IMR-90 (cell line): Measurements from ENCODE around the gene FCHO1. TPM values are rescaled to one million over a fixed set of nuclear protein-coding genes. Genes with fewer than 3 reads are reported as not detected.
"Not testable (repeated sequence)": the region's sequence is repeated elsewhere in the genome, so short reads cannot be mapped to it uniquely, and the experiment has no call there.

Experiments
- ATAC-seq: fragments of 200-7000 bp; cut with Tn5 transposase; 2 replicates; pipeline ENCODE4 v1.9.1; 2020; ENCODE audit warnings: low read depth, mild to moderate bottlenecking, moderate library complexity
- BruUV-seq: library from RNA; stranded (reverse); fragments of 400-500 nt; replicated peaks from 2 replicates; lab custom pipeline; 2021; lab: Mats Ljungman, UMichigan
- CTCF ChIA-PET: fragments of 300-600 bp; formaldehyde crosslinking; extraction: SDS; loops from one replicate; lab custom pipeline; 2021; ENCODE audit warnings: antibody characterized with exemption; lab: Yijun Ruan, JAX
- POLR2A ChIA-PET: fragments of 300-600 bp; sonication (Branson Sonifier 250); formaldehyde crosslinking; loops from one replicate; lab custom pipeline; 2022; ENCODE audit warnings: antibody characterized with exemption; ENCODE audit not compliant: unreplicated experiment; lab: Charles Lee
- DNase-seq: peaks from one replicate; pipeline ENCODE4 v3.0.0; 2013
- H2AFZ ChIP-seq: replicated peaks from 2 replicates; pipeline ENCODE3; 2013; ENCODE audit warnings: low read length, mild to moderate bottlenecking; ENCODE audit not compliant: poor library complexity
- H2AK5ac ChIP-seq: 2 replicates; pipeline ENCODE4 v1.6.1; 2013; ENCODE audit warnings: low read depth, low read length, inconsistent platforms
- H2AK9ac ChIP-seq: replicated peaks from 2 replicates; pipeline ENCODE3; 2013; ENCODE audit warnings: mild to moderate bottlenecking, low read depth, low read length, moderate library complexity; ENCODE audit not compliant: poor library complexity
- H2BK120ac ChIP-seq: 2 replicates; pipeline ENCODE4 v1.6.1; 2013; ENCODE audit warnings: low read depth, low read length, inconsistent platforms
- H2BK15ac ChIP-seq: 3 replicates; pipeline ENCODE4 v1.6.1; 2013; ENCODE audit warnings: low read depth, low read length, inconsistent platforms
- H2BK20ac ChIP-seq: 2 replicates; pipeline ENCODE4 v1.6.1; 2013; ENCODE audit warnings: low read depth, mild to moderate bottlenecking, inconsistent platforms, low read length, moderate library complexity
- H2BK5ac ChIP-seq: 2 replicates; pipeline ENCODE4 v1.6.1; 2013; ENCODE audit warnings: mild to moderate bottlenecking, low read depth, low read length, inconsistent platforms; ENCODE audit not compliant: poor library complexity, severe bottlenecking
- H3K14ac ChIP-seq: replicated peaks from 2 replicates; pipeline ENCODE4 v1.6.1; 2013; ENCODE audit warnings: low read depth, low read length, inconsistent platforms
- H3K18ac ChIP-seq: 2 replicates; pipeline ENCODE4 v1.6.1; 2013; ENCODE audit warnings: low read depth, low read length, control low read depth
- H3K23ac ChIP-seq: 2 replicates; pipeline ENCODE4 v1.6.1; 2013; ENCODE audit warnings: low read depth, low read length, inconsistent platforms
- H3K27ac ChIP-seq: 2 replicates; pipeline ENCODE4 v1.5.1; 2013; ENCODE audit warnings: mild to moderate bottlenecking, control low read depth, low read length; ENCODE audit not compliant: insufficient read depth
- H3K27me3 ChIP-seq: 2 replicates; pipeline ENCODE4 v1.6.1; 2013; ENCODE audit warnings: low read length; ENCODE audit not compliant: control insufficient read depth, insufficient read depth
- H3K36me3 ChIP-seq: 2 replicates; pipeline ENCODE4 v1.6.1; 2013; ENCODE audit warnings: low read length, mixed read lengths; ENCODE audit not compliant: control insufficient read depth, insufficient read depth
- H3K4ac ChIP-seq: 2 replicates; pipeline ENCODE4 v1.6.1; 2013; ENCODE audit warnings: low read depth, low read length, inconsistent platforms
- H3K4me1 ChIP-seq: 2 replicates; pipeline ENCODE4 v1.6.1; 2013; ENCODE audit warnings: low read length, mixed read lengths; ENCODE audit not compliant: control insufficient read depth, insufficient read depth
- H3K4me2 ChIP-seq: 2 replicates; pipeline ENCODE4 v1.6.1; 2013; ENCODE audit warnings: low read depth, mild to moderate bottlenecking, control low read depth, low read length, moderate library complexity
- H3K4me3 ChIP-seq: 2 replicates; pipeline ENCODE4 v1.5.1; 2013; ENCODE audit warnings: low read depth, mild to moderate bottlenecking, control low read depth, low read length, moderate library complexity; ENCODE audit not compliant: insufficient read depth
- H3K56ac ChIP-seq: 2 replicates; pipeline ENCODE4 v1.6.1; 2013; ENCODE audit warnings: low read length, inconsistent platforms; ENCODE audit not compliant: insufficient read depth; ENCODE audit errors: extremely low read depth
- H3K79me1 ChIP-seq, 2 experiments: 2 replicates each; pipeline ENCODE4 v1.6.1; 2013; ENCODE audit warnings: low read length in 2 of 2, inconsistent platforms in 1 of 2, low read depth in 1 of 2
- H3K9ac ChIP-seq: 2 replicates; pipeline ENCODE4 v1.6.1; 2013; ENCODE audit warnings: low read depth, low read length, control low read depth
- H3K9me1 ChIP-seq: 2 replicates; pipeline ENCODE4 v1.6.1; 2013; ENCODE audit warnings: low read length, inconsistent platforms; ENCODE audit not compliant: insufficient read depth
- H3K9me3 ChIP-seq: 2 replicates; pipeline ENCODE4 v1.6.1; 2013; ENCODE audit warnings: low read length; ENCODE audit not compliant: control insufficient read depth, insufficient read depth
- H4K20me1 ChIP-seq: 2 replicates; pipeline ENCODE4 v1.6.1; 2013; ENCODE audit warnings: low read length, inconsistent platforms; ENCODE audit not compliant: insufficient read depth
- H4K5ac ChIP-seq: 2 replicates; pipeline ENCODE4 v1.6.1; 2013; ENCODE audit warnings: mild to moderate bottlenecking, low read depth, low read length, control low read depth
- H4K8ac ChIP-seq, 2 experiments: 2 replicates each; pipeline ENCODE4 v1.6.1; 2013; ENCODE audit warnings: low read depth in 2 of 2, low read length in 2 of 2, control low read depth in 1 of 2, inconsistent platforms in 1 of 2
- H4K91ac ChIP-seq: 2 replicates; pipeline ENCODE4 v1.6.1; 2013; ENCODE audit warnings: low read depth, low read length, inconsistent platforms; ENCODE audit not compliant: insufficient read depth
- MAFK ChIP-seq: IDR thresholded peaks from 2 replicates; pipeline ENCODE4 v1.6.1; 2012; ENCODE audit warnings: low read depth, low read length, improper control_type of control experiment
- WGBS, 2 experiments: methylation state at CpG; one replicate each; pipeline versions ENCODE4 v1.1.5 to v1.1.7; 2013; ENCODE audit warnings: missing lambda C conversion rate in 2 of 2; ENCODE audit not compliant: insufficient read length in 1 of 2; ENCODE audit errors: extremely low coverage in 2 of 2; 5-methylcytosine and 5-hydroxymethylcytosine counted together
- dilution Hi-C: fragments of 300-500 bp; cut with HindIII; formaldehyde crosslinking; loops from one replicate; pipeline ENCODE4 v1.14.3; 2018; ENCODE audit warnings: low sequenced_read_pairs; ENCODE audit not compliant: unreplicated experiment
- in situ Hi-C: fragments of 300-500 bp; cut with MboI; formaldehyde crosslinking; loops from 3 replicates; pipeline ENCODE4 v1.14.3; 2019; ENCODE audit warnings: low sequenced_read_pairs, inconsistent platforms, mixed read lengths
- intact Hi-C: fragments of 100-400 bp; cut with micrococcal nuclease; formaldehyde crosslinking; loops from 2 replicates; pipeline ENCODE4 v1.10.0; 2022
- polyA plus RNA-seq, 3 experiments: library from polyadenylated mRNA; depleted of rRNA; stranded (reverse); fragments of >200 nt; gene quantifications; 2 replicates each; pipeline ENCODE4 v1.2.3, GENCODE V29; 2012; ENCODE audit warnings: low replicate concordance in 1 of 3
- total RNA-seq: library from RNA; depleted of rRNA; stranded (reverse); fragments of >200 nt; gene quantifications from 2 replicates; pipeline ENCODE4 v1.2.3, GENCODE V29; 2012

The FCHO1 gene
- total and polyA plus RNA-seq, 2 of the 4 experiments (the other 2 are of a cell fraction): 0.18 to 1.0 TPM

- H3K9me1 ChIP-seq: no peaks in the 10 kb centered on the region
- ATAC-seq (no peak), DNase-seq (no peak)
- H3K4me3 ChIP-seq: no peak overlapping the region
- no peaks in the 10 kb centered on the region for H3K79me1 ChIP-seq
- H2AK9ac ChIP-seq: no peak overlapping the region
- H2BK20ac ChIP-seq: no peak overlapping the region
- intact Hi-C loops: loop anchor here (10.0 kb wide), 1 partner anchor 74 kb away; the partner anchor contains the start of gene RPL18A
- no peak overlapping the region for H3K4me2 ChIP-seq
- no TSS peak for BruUV-seq
- no peak overlapping the region for H2AK5ac ChIP-seq
- no peaks in the 10 kb centered on the region for H3K9me3 ChIP-seq
- WGBS, 2 experiments: no CpG with 5 or more reads among the region's 2 CpGs
- H4K5ac ChIP-seq: no peak overlapping the region
- in situ Hi-C loops: no loop called here
- no peak overlapping the region for H3K27ac ChIP-seq
- no peak overlapping the region for H2AFZ ChIP-seq
- no peaks in the 10 kb centered on the region for H3K4me1 ChIP-seq
- ChIA-PET CTCF (no interaction called here), POLR2A (no interaction called here)
- no peak overlapping the region for H3K56ac ChIP-seq
- H4K20me1 ChIP-seq: no peaks in the 10 kb centered on the region
- H2BK15ac ChIP-seq: no peak overlapping the region
- no peak overlapping the region for H4K91ac ChIP-seq
- no peaks in the 10 kb centered on the region for H3K36me3 ChIP-seq
- no peak overlapping the region for H4K8ac ChIP-seq
- H2BK120ac ChIP-seq: no peak overlapping the region
- H3K4ac ChIP-seq: no peak overlapping the region
- dilution Hi-C loops: no loop called here
- no peak overlapping the region for H3K14ac ChIP-seq
- H3K27me3 ChIP-seq: no peaks in the 10 kb centered on the region; the same call in 1 of the 2 replicates
- no peak for TF ChIP-seq MAFK
- H3K23ac ChIP-seq: no peak overlapping the region
- no peak overlapping the region for H3K18ac ChIP-seq
- H3K9ac ChIP-seq: no peak overlapping the region
- H2BK5ac ChIP-seq: no peak overlapping the region
Measured at GRCh38 chr19:17780781-17781180, 29.5 kb downstream of the FCHO1 start.

DNA sequence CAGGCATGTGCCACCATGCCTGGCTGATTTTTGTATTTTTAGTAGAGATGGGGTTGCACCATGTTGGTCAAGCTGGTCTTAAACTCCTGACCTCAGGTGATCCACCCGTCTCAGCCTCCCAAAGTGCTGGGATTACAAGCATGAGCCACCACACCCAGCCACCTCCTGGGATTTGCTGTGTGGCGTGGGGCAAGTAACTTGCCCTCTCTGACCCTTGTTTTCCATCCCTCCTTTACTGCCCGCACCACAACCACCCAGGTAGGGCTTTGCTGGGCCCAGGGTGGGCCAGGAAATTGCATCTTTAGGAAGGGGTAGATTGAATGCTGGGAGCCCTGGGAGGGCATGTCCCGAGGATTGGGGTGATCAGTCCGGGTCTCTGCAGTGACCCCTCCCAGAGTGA is 32.4 kb downstream of the FCHO1 start:
- H3K23ac ChIP-seq, H3K9ac ChIP-seq, H3K27ac ChIP-seq, BruUV-seq, H2BK120ac ChIP-seq, H2AK9ac ChIP-seq, H4K8ac ChIP-seq, H3K79me1 ChIP-seq, H3K27me3 ChIP-seq, H4K5ac ChIP-seq, H3K18ac ChIP-seq, H2BK20ac ChIP-seq, H3K36me3 ChIP-seq, H4K20me1 ChIP-seq, POLR2A ChIA-PET, in situ Hi-C loops, H3K14ac ChIP-seq, H2BK5ac ChIP-seq, H2AK5ac ChIP-seq, H2AFZ ChIP-seq, H3K4ac ChIP-seq, H3K4me3 ChIP-seq, H4K91ac ChIP-seq, dilution Hi-C loops, CTCF ChIA-PET, H3K4me2 ChIP-seq, H3K4me1 ChIP-seq, H3K9me3 ChIP-seq, H3K56ac ChIP-seq, H3K9me1 ChIP-seq, ATAC-seq, H2BK15ac ChIP-seq, DNase-seq: not testable (repeated sequence)
- intact Hi-C loops: loop anchor here (2.0 to 10.0 kb wide), 2 partner anchors 45 to 71 kb away; partner anchors contain the start of gene RPL18A
- no CpG with 5 or more reads among the region's 5 CpGs for WGBS, 2 experiments
